ENCODE results near the gene PRSS57.

The PRSS57 gene

DNA sequence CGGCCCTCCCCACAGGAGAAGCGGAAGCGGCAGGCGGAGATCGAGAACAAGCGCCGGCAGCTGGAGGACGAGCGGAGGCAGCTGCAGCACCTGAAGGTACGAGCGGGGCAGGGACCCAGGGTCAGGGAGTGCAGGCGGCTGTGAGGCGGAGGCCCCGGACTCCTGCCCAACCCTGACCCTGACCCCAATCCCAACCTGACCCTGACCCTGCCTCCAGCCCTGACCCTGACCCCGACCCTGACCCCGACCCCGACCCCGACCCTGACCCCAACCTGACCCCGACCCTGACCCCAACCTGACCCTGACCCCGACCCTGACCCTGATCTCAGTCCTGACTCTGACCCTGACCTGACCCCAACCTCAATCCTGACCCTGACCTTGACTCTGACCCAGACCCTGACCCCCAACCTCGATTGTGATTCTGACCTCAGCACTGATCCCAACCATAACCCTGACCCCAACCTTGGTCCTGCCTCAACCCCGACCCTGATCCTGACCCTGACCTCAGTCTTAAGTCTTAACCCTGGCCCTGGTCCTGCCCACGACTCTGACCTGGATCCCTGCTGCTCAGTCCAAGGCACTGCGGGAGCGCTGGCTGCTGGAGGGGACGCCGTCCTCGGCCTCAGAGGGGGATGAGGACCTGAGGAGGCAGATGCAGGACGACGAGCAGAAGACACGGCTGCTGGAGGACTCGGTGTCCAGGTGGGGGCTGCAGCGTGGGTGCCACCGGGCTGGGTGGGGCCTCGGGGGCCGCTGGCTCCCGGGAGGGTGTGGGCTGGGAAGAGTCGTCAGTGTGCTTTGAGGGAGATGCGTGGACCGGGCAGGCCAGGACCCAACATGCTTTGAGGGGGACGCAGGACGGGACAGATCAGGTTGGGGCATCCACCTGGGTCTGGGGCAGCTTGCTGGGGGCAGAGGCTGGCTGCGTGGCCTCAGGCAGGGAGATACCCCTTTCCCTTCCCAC lies 32.0 kb upstream of the PRSS57 start:
- Histone ChIP-seq H3K27me3 (peaks cover 0 to 18% of the 10 kb centered on the region in 2 donors), H3K4me3 (no peak overlapping the region), H3K4me1 (no peaks in the 10 kb centered on the region), H3K9me3 (no peaks in the 10 kb centered on the region), H3K27ac (no peak overlapping the region), H3K36me3 (peaks cover 0 to 5% (median 0%) of the 10 kb centered on the region in 3 donors)
- TF ChIP-seq, protein P1, sequence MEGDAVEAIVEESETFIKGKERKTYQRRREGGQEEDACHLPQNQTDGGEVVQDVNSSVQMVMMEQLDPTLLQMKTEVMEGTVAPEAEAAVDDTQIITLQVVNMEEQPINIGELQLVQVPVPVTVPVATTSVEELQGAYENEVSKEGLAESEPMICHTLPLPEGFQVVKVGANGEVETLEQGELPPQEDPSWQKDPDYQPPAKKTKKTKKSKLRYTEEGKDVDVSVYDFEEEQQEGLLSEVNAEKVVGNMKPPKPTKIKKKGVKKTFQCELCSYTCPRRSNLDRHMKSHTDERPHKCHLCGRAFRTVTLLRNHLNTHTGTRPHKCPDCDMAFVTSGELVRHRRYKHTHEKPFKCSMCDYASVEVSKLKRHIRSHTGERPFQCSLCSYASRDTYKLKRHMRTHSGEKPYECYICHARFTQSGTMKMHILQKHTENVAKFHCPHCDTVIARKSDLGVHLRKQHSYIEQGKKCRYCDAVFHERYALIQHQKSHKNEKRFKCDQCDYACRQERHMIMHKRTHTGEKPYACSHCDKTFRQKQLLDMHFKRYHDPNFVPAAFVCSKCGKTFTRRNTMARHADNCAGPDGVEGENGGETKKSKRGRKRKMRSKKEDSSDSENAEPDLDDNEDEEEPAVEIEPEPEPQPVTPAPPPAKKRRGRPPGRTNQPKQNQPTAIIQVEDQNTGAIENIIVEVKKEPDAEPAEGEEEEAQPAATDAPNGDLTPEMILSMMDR (IDR thresholded peaks at IDR 0.05): no peak
- no peak for DNase-seq
- intact Hi-C loops (cut with DNase I; ENCODE audit: low total_unique reads): no loop called here

DNA sequence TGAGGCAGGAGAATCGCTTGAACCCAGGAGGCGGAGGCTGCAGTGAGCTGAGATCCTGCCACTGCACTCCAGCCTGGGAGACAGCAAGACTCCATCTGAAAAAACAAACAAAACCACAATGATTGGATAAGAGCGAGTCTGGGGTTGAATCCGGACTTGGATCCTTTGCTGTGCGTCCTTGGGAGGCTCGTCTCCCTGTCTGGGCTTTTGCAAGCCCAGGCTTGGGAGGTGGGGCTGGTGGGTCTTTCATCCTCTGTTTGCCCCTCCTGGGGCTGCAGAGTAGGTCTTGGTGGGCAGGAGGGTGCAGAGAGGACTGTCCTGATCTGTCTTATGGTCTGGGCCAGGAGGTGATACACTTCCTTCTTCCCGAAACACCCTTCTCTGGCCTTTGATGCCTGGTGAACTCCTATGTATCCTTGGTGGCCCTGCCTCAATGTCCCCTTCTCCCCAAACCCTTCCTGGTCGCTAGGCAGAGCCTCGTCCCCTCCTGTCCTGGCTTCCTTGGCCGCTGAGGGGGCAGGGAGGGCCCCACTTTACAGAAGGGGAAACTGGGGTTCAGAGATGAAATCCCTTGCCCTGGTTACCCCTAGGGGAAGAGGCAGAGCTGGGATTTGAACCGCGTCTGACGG lies 30.3 kb upstream of the PRSS57 start:
- no peaks in the 10 kb centered on the region for H3K36me3 ChIP-seq
- peaks cover 0 to 2% (median 0%) of the 10 kb centered on the region in 4 donors for H3K4me1 ChIP-seq
- H3K27ac ChIP-seq: no peak overlapping the region
- intact Hi-C loops (cut with DNase I; ENCODE audit: low total_unique reads): no loop called here
- DNase-seq: no peak
- H3K9me3 ChIP-seq: no peaks in the 10 kb centered on the region
- peaks cover 0 to 23% of the 10 kb centered on the region in 2 donors for H3K27me3 ChIP-seq
- TF ChIP-seq, protein P1 (IDR thresholded peaks at IDR 0.05): no peak
- no peak overlapping the region for H3K4me3 ChIP-seq

DNA sequence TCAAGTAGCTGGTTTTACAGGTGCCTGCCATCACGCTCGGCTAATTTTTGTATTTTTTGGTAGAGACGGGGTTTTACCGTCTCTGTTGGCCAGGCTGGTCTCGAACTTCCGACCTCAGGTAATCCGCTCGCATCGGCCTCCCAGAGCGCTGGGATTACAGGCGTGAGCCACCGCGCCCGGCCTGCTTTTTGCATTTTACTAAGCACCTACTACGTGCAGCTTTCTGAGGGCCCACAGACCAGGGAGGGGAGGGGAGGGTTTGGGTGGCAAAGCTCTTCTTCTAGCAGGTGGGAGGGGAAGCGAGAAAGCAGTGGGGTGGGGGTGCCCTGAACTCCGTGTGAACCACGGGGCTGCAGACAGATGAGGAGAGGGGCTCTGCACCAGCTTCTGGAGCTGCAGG lies 28.5 kb upstream of the PRSS57 start:
- no peak overlapping the region for H3K27ac ChIP-seq
- TF ChIP-seq, protein P1 (IDR thresholded peaks at IDR 0.05): no peak
- intact Hi-C loops (cut with DNase I; ENCODE audit: low total_unique reads): no loop called here

DNA sequence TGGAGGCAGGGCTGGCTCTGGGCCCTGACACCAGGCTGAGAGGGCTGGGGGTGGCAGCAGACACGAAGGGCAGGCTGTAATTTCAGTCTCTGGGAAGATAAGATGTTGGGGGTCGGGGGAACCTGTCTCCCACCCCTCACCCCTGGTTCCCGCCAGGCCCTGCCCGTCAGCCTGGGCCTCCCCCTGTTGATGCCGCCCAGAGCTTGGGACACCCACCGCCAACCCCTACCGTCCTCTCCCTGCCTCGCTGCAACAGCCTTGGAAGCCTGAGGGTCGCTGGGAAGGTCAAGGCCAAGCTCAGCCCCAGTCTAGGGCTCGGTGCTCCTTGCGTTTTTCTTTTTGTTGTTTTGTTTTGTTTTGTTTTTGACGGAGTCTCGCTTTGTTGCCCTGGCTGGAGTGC lies 28.0 kb upstream of the PRSS57 start:
- Histone ChIP-seq H3K9me3 (no peaks in the 10 kb centered on the region), H3K27me3 (peaks cover 0 to 46% of the 10 kb centered on the region in 2 donors), H3K36me3 (no peaks in the 10 kb centered on the region), H3K4me1 (peaks cover 0 to 17% (median 9%) of the 10 kb centered on the region in 4 donors), H3K4me3 (no peak overlapping the region), H3K27ac (no peak overlapping the region)
- TF ChIP-seq, protein P1 (IDR thresholded peaks at IDR 0.05): no peak
- no peak for DNase-seq
- intact Hi-C loops (cut with DNase I; ENCODE audit: low total_unique reads): no loop called here

More for the DNA sequence above, 28.5 kb upstream of the PRSS57 start:
- no peaks in the 10 kb centered on the region for H3K9me3 ChIP-seq
- peaks cover 0 to 17% (median 9%) of the 10 kb centered on the region in 4 donors for H3K4me1 ChIP-seq
- H3K36me3 ChIP-seq: no peaks in the 10 kb centered on the region
- no peak for DNase-seq
- no peak overlapping the region for H3K4me3 ChIP-seq
- peaks cover 0 to 41% of the 10 kb centered on the region in 2 donors for H3K27me3 ChIP-seq

DNA sequence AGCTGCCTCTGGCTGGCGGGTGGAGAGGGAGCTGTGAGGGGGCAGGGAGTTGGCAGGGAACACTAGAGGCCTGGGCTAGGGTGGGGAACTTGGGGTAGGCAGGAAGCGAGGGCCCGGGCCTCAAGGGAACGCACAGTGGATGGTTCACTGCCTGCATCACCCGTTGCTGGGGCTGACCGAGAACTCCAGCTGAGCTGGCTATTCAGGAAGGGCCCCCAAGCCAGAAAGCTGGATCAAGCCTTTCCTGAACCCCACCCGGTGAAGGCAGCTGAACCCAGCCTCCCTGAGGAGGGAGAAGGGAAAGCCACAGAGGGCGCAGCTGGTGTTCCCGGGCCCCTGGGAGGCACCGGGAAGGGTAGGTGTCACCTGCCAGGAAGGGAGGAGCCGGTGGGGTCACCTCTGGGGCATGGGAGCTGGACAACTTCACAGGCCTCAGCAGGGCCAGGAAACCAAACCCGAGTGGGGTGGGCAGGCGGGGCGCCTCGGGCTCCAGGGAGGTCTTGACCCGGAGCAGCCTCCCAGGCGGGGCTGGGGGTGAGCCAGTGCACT lies 27.4 kb upstream of the PRSS57 start:
- intact Hi-C loops (cut with DNase I; ENCODE audit: low total_unique reads): no loop called here
- Histone ChIP-seq H3K36me3 (no peaks in the 10 kb centered on the region), H3K9me3 (no peaks in the 10 kb centered on the region), H3K4me3 (no peak overlapping the region), H3K27ac (no peak overlapping the region), H3K27me3 (peaks cover 0 to 52% of the 10 kb centered on the region in 2 donors), H3K4me1 (peaks cover 0 to 17% (median 9%) of the 10 kb centered on the region in 4 donors)
- DNase-seq: no peak
- TF ChIP-seq, protein P1 (IDR thresholded peaks at IDR 0.05): no peak

Measured in tibial artery (tissue), 4 donors.